SK-N-SH (cell line): ENCODE measurements around the gene FAM107B. TPM values are rescaled to one million over a fixed set of nuclear protein-coding genes. Genes with fewer than 3 reads are reported as not detected.

ENCODE experiments used
- CTCF ChIA-PET: fragments of 300-600, 350-600 bp; formaldehyde crosslinking; extraction: SDS; loops from one replicate; lab custom pipeline; 2021; lab: Yijun Ruan, JAX
- POLR2A ChIA-PET: fragments of 350-600 bp; sonication (Branson Sonifier 250); formaldehyde crosslinking; extraction: SDS; loops from one replicate; lab custom pipeline; 2020; ENCODE audit warnings: antibody characterized with exemption, inconsistent platforms; lab: Yijun Ruan, JAX
- DNase-seq: peaks from one replicate; pipeline ENCODE4 v3.0.0; 2012
- H2AFZ ChIP-seq: fragments of 200-600 bp; sonication (generic); 2 replicates; pipeline ENCODE4 v1.8.1; 2016; ENCODE audit warnings: antibody characterized with exemption, mild to moderate bottlenecking, low read depth
- H3F3A ChIP-seq: fragments of 200-600 bp; sonication (generic); replicated peaks from 2 replicates; pipeline ENCODE3; 2016; ENCODE audit warnings: antibody characterized with exemption, mild to moderate bottlenecking; ENCODE audit not compliant: insufficient read depth
- H3K27ac ChIP-seq, 2 experiments: fragments of 200-500 bp in 1 of 2; fragments of 200-600 bp in 1 of 2; sonication (Bioruptor generic) in 1 of 2; sonication (generic), shearing (Covaris generic) in 1 of 2; 2 replicates each; pipeline versions ENCODE4 v1.5.1 to v1.6.1; 2014 to 2016; ENCODE audit warnings: low read depth in 2 of 2, inconsistent platforms in 1 of 2, low read length in 1 of 2, mild to moderate bottlenecking in 1 of 2, mixed read lengths in 1 of 2
- H3K27me3 ChIP-seq: fragments of 200-600 bp; sonication (generic), shearing (Covaris generic); 2 replicates; pipeline ENCODE4 v1.6.1; 2016; ENCODE audit warnings: mixed run types; ENCODE audit not compliant: insufficient read depth
- H3K36me3 ChIP-seq, 2 experiments: fragments of 200-500 bp in 1 of 2; fragments of 200-600 bp in 1 of 2; sonication (Bioruptor generic) in 1 of 2; sonication (generic) in 1 of 2; replicated peaks in 1 of 2; 2 replicates each; pipeline versions ENCODE3 to v1.5.1; 2014 to 2016; ENCODE audit warnings: low read length in 1 of 2, mild to moderate bottlenecking in 1 of 2; ENCODE audit not compliant: insufficient read depth in 2 of 2, control insufficient read depth in 1 of 2
- H3K4me1 ChIP-seq, 2 experiments: fragments of 200-500 bp in 1 of 2; fragments of 200-600 bp in 1 of 2; sonication (Bioruptor generic) in 1 of 2; sonication (generic), shearing (Covaris generic) in 1 of 2; 2 replicates each; pipeline versions ENCODE4 v1.5.1 to v1.6.1; 2014 to 2016; ENCODE audit warnings: low read depth in 1 of 2, low read length in 1 of 2, mixed run types in 1 of 2; ENCODE audit not compliant: insufficient read depth in 2 of 2, control insufficient read depth in 1 of 2
- H3K4me2 ChIP-seq: fragments of 200-600 bp; sonication (generic), shearing (Covaris generic); 2 replicates; pipeline ENCODE4 v1.6.1; 2017; ENCODE audit warnings: mixed run types
- H3K4me3 ChIP-seq, 2 experiments: fragments of 200-500 bp in 1 of 2; fragments of 200-600 bp in 1 of 2; sonication (Bioruptor generic) in 1 of 2; sonication (generic), shearing (Covaris generic) in 1 of 2; 2 replicates each; pipeline versions ENCODE4 v1.5.1 to v1.8.1; 2014 to 2016; ENCODE audit warnings: low read depth in 2 of 2, inconsistent platforms in 1 of 2, low read length in 1 of 2, mild to moderate bottlenecking in 1 of 2, mixed read lengths in 1 of 2, moderate library complexity in 1 of 2
- H3K79me2 ChIP-seq: fragments of 200-600 bp; sonication (generic); 2 replicates; pipeline ENCODE4 v1.8.1; 2017; ENCODE audit warnings: mild to moderate bottlenecking; ENCODE audit not compliant: insufficient read depth
- H3K9ac ChIP-seq: fragments of 200-600 bp; sonication (generic); 2 replicates; pipeline ENCODE4 v1.6.1; 2017; ENCODE audit warnings: mixed run types
- H3K9me2 ChIP-seq: fragments of 200-600 bp; sonication (generic); 2 replicates; pipeline ENCODE4 v1.6.1; 2017; ENCODE audit warnings: mixed run types
- H3K9me3 ChIP-seq: fragments of 200-600 bp; sonication (generic); 2 replicates; pipeline ENCODE4 v1.6.1; 2017; ENCODE audit warnings: mixed run types, mild to moderate bottlenecking, moderate library complexity
- H4K20me1 ChIP-seq: fragments of 200-600 bp; sonication (generic); 2 replicates; pipeline ENCODE4 v1.6.1; 2017; ENCODE audit warnings: mild to moderate bottlenecking, mixed run types; ENCODE audit not compliant: insufficient read depth
- ELF1 ChIP-seq: IDR thresholded peaks from 2 replicates; pipeline ENCODE4 v1.4.0; 2012
- FOSL2 ChIP-seq: IDR thresholded peaks from 2 replicates; pipeline ENCODE4 v1.4.0; 2012; ENCODE audit warnings: low read depth, mild to moderate bottlenecking, moderate library complexity, borderline replicate concordance
- FOXJ3 ChIP-seq: sonication (generic); formaldehyde crosslinking; IDR thresholded peaks from 2 replicates; pipeline ENCODE4 v1.5.1; 2020; ENCODE audit warnings: mild to moderate bottlenecking, missing genetic modification reagents
- FOXM1 ChIP-seq: IDR thresholded peaks from 2 replicates; pipeline ENCODE4 v1.4.0; 2012; ENCODE audit warnings: low read depth, mild to moderate bottlenecking
- GATA2 ChIP-seq: sonication (generic); formaldehyde crosslinking; IDR thresholded peaks from 2 replicates; pipeline ENCODE4 v1.5.0; 2020; ENCODE audit warnings: mild to moderate bottlenecking, missing genetic modification reagents
- IRF3 ChIP-seq: fragments of 150-350 bp; IDR thresholded peaks from 2 replicates; pipeline ENCODE4 v1.6.1; 2016; ENCODE audit warnings: mild to moderate bottlenecking, low read depth, low read length
- JUND ChIP-seq: IDR thresholded peaks from 2 replicates; pipeline ENCODE4 v1.4.0; 2012
- MXI1 ChIP-seq: IDR thresholded peaks from 2 replicates; pipeline ENCODE4 v1.6.1; 2012; ENCODE audit warnings: mild to moderate bottlenecking, low read depth, low read length, improper control_type of control experiment
- NFIC ChIP-seq: IDR thresholded peaks from 2 replicates; pipeline ENCODE4 v1.4.0; 2012; ENCODE audit warnings: borderline replicate concordance
- NRF1 ChIP-seq: IDR thresholded peaks from 2 replicates; pipeline ENCODE4 v1.6.1; 2012; ENCODE audit warnings: low read depth, mild to moderate bottlenecking, low read length
- POLR2AphosphoS5 ChIP-seq: IDR thresholded peaks from 2 replicates; pipeline ENCODE4 v1.6.1; 2012; ENCODE audit warnings: low read depth, low read length
- RXRA ChIP-seq: IDR thresholded peaks from 2 replicates; pipeline ENCODE4 v1.4.0; 2012; ENCODE audit warnings: low read depth, mild to moderate bottlenecking, borderline replicate concordance
- SMC3 ChIP-seq: IDR thresholded peaks from 2 replicates; pipeline ENCODE4 v1.6.1; 2012; ENCODE audit warnings: low read depth, low read length, improper control_type of control experiment
- ZBTB33 ChIP-seq: IDR thresholded peaks from 2 replicates; pipeline ENCODE4 v1.4.0; 2012; ENCODE audit warnings: low read depth, borderline replicate concordance
- WGBS: methylation state at CpG from one replicate; pipeline ENCODE4 v1.1.6; 2017; ENCODE audit warnings: low lambda C conversion rate; 5-methylcytosine and 5-hydroxymethylcytosine counted together
- polyA plus RNA-seq, 3 experiments: library from polyadenylated mRNA; depleted of rRNA; stranded (reverse); fragments of >200 nt; gene quantifications; 2 replicates each; pipeline ENCODE4 v1.2.3, GENCODE V29; 2012
- TF ChIP-seq, protein P1 (sequence below): IDR thresholded peaks from 2 replicates; pipeline ENCODE4 v1.6.1; 2012; ENCODE audit warnings: mild to moderate bottlenecking, low read depth, low read length, moderate library complexity
- TF ChIP-seq, protein P2 (sequence below): IDR thresholded peaks from 2 replicates; pipeline ENCODE4 v1.4.0; 2012; ENCODE audit warnings: low read depth, borderline replicate concordance

The FAM107B gene
- polyA plus RNA-seq, 1 of the 3 experiments (the other 2 are of a cell fraction): 1.0 TPM

GRCh38 chr10:14665865-14666857 is 108.5 kb downstream of the FAM107B start:
- no peaks in the 10 kb centered on the region for H3K79me2 ChIP-seq
- peak overlapping the region in 1 of 2 experiments; percentile 85; a peak in 2 of 4 replicates for H3K27ac ChIP-seq
- ChIA-PET POLR2A (no interaction called here), CTCF (interaction anchor here (0.7 to 2.0 kb wide), 3 partner anchors 20 to 157 kb away, joined by 3 to 5 read pairs (median 4); no protein-coding TSS in a partner anchor)
- DNase-seq: no peak
- no peaks in the 10 kb centered on the region for H3F3A ChIP-seq
- TF ChIP-seq, protein P1, sequence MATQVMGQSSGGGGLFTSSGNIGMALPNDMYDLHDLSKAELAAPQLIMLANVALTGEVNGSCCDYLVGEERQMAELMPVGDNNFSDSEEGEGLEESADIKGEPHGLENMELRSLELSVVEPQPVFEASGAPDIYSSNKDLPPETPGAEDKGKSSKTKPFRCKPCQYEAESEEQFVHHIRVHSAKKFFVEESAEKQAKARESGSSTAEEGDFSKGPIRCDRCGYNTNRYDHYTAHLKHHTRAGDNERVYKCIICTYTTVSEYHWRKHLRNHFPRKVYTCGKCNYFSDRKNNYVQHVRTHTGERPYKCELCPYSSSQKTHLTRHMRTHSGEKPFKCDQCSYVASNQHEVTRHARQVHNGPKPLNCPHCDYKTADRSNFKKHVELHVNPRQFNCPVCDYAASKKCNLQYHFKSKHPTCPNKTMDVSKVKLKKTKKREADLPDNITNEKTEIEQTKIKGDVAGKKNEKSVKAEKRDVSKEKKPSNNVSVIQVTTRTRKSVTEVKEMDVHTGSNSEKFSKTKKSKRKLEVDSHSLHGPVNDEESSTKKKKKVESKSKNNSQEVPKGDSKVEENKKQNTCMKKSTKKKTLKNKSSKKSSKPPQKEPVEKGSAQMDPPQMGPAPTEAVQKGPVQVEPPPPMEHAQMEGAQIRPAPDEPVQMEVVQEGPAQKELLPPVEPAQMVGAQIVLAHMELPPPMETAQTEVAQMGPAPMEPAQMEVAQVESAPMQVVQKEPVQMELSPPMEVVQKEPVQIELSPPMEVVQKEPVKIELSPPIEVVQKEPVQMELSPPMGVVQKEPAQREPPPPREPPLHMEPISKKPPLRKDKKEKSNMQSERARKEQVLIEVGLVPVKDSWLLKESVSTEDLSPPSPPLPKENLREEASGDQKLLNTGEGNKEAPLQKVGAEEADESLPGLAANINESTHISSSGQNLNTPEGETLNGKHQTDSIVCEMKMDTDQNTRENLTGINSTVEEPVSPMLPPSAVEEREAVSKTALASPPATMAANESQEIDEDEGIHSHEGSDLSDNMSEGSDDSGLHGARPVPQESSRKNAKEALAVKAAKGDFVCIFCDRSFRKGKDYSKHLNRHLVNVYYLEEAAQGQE: peak; percentile 86
- TF ChIP-seq ZBTB33 (no peak), FOXJ3 (no peak)
- no peak overlapping the region for H3K4me2 ChIP-seq
- H3K9ac ChIP-seq: no peak overlapping the region
- H3K9me3 ChIP-seq: no peaks in the 10 kb centered on the region
- H2AFZ ChIP-seq: no peak overlapping the region
- H3K4me3 ChIP-seq: no peak overlapping the region
- H4K20me1 ChIP-seq: no peaks in the 10 kb centered on the region
- no peaks in the 10 kb centered on the region for H3K36me3 ChIP-seq
- no peaks in the 10 kb centered on the region for H3K27me3 ChIP-seq
- H3K4me1 ChIP-seq: peaks cover 0 to 16% of the 10 kb centered on the region in 2 experiments; a peak in 2 of 4 replicates
- H3K9me2 ChIP-seq: no peaks in the 10 kb centered on the region
- WGBS: 71% methylated on average over 6 of the region's 6 CpGs

- Histone ChIP-seq H3K79me2 (no peaks in the 10 kb centered on the region), H3F3A (no peaks in the 10 kb centered on the region), H3K27ac (no peak overlapping the region), H3K9ac (no peak overlapping the region), H3K4me2 (no peak overlapping the region), H3K36me3 (no peaks in the 10 kb centered on the region), H3K4me1 (peaks cover 0 to 16% of the 10 kb centered on the region in 2 experiments; a peak in 2 of 4 replicates), H3K4me3 (no peak overlapping the region), H4K20me1 (no peaks in the 10 kb centered on the region), H2AFZ (no peak overlapping the region), H3K9me3 (no peaks in the 10 kb centered on the region), H3K27me3 (no peaks in the 10 kb centered on the region), H3K9me2 (no peaks in the 10 kb centered on the region)
- WGBS: 9% methylated on average over 1 of the region's 1 CpG
- ChIA-PET POLR2A (no interaction called here), CTCF (interaction anchor here (0.7 kb wide), 1 partner anchor 19 kb away, joined by 3 read pairs; no protein-coding TSS in a partner anchor)
- DNase-seq: no peak
- TF ChIP-seq GATA2: no peak
- TF ChIP-seq ZBTB33: no peak
- no peak for TF ChIP-seq IRF3
- TF ChIP-seq JUND: no peak
- no peak for TF ChIP-seq RXRA
- TF ChIP-seq, protein P2, sequence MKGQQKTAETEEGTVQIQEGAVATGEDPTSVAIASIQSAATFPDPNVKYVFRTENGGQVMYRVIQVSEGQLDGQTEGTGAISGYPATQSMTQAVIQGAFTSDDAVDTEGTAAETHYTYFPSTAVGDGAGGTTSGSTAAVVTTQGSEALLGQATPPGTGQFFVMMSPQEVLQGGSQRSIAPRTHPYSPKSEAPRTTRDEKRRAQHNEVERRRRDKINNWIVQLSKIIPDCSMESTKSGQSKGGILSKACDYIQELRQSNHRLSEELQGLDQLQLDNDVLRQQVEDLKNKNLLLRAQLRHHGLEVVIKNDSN: no peak
- no peak for TF ChIP-seq SMC3
- TF ChIP-seq FOSL2: no peak
- TF ChIP-seq POLR2AphosphoS5: no peak
- TF ChIP-seq FOXM1: no peak
- no peak for TF ChIP-seq NRF1
- no peak for TF ChIP-seq NFIC
- TF ChIP-seq FOXJ3: no peak
- TF ChIP-seq ELF1: no peak
- TF ChIP-seq MXI1: no peak
Measured at GRCh38 chr10:14665304-14665703, 109.4 kb downstream of the FAM107B start.
